Measurements from ENCODE around the gene SULT2B1.

SULT2B1 gene

GRCh38 chr19:48613024-48613851 lies 61.3 kb downstream of the SULT2B1 start:
- peak overlapping the region; percentile 57; the same call in 1 of the 2 replicates for H3K27ac ChIP-seq
- TF ChIP-seq CTCF (IDR thresholded peaks at IDR 0.05): no peak
- no peak for TF ChIP-seq ZFX (IDR thresholded peaks at IDR 0.05; ENCODE audit: borderline replicate concordance)

GRCh38 chr19:48613852-48614435 lies 62.0 kb downstream of the SULT2B1 start:
- TF ChIP-seq ZFX (IDR thresholded peaks at IDR 0.05; ENCODE audit: borderline replicate concordance) (no peak), CTCF (IDR thresholded peaks at IDR 0.05) (no peak)
- H3K27ac ChIP-seq: peak overlapping the region; percentile 57

GRCh38 chr19:48614436-48615230 lies 62.7 kb downstream of the SULT2B1 start, which contains the start of gene FAM83E:
Gene FAM83E (minus strand): TSS chr19:48615076. CDS start chr19:48613372, 1,704 bp downstream.
- H3K27ac ChIP-seq: peak within 1 kb of the TSS; percentile 57
- no peak for TF ChIP-seq CTCF (IDR thresholded peaks at IDR 0.05)
- TF ChIP-seq ZFX (IDR thresholded peaks at IDR 0.05; ENCODE audit: borderline replicate concordance): no peak

GRCh38 chr19:48615231-48616040 lies 63.5 kb downstream of the SULT2B1 start:
- peak overlapping the region; percentile 57 for H3K27ac ChIP-seq
- no peak for TF ChIP-seq CTCF (IDR thresholded peaks at IDR 0.05)
- no peak for TF ChIP-seq ZFX (IDR thresholded peaks at IDR 0.05; ENCODE audit: borderline replicate concordance)

- no peak for TF ChIP-seq ZFX (IDR thresholded peaks at IDR 0.05; ENCODE audit: borderline replicate concordance)
- TF ChIP-seq CTCF (IDR thresholded peaks at IDR 0.05): no peak
- peak overlapping the region; percentile 57 for H3K27ac ChIP-seq
Measured at GRCh38 chr19:48616041-48616436, 64.1 kb downstream of the SULT2B1 start.

- TF ChIP-seq CTCF (IDR thresholded peaks at IDR 0.05) (no peak), ZFX (IDR thresholded peaks at IDR 0.05; ENCODE audit: borderline replicate concordance) (no peak)
- H3K27ac ChIP-seq: peak overlapping the region; percentile 83
Measured at GRCh38 chr19:48616491-48617056, 64.6 kb downstream of the SULT2B1 start.

Data from 22Rv1 (cell line).